Measurements from ENCODE around the gene IP6K2. TPM values are rescaled to one million over a fixed set of nuclear protein-coding genes. Genes with fewer than 3 reads are reported as not detected.

The IP6K2 gene
- total RNA-seq = 10 to 100 TPM; 37.3 to 39.9 TPM

GRCh38 chr3:48716982-48717746 lies at the start of gene IP6K2:
Gene IP6K2, minus strand, starts transcription at chr3:48717221. Its CDS starts 21,930 bp downstream, at chr3:48695291.

GRCh38 chr3:48685603-48686511 lies 31.2 kb downstream of the IP6K2 start, which contains the start of gene NCKIPSD:
Gene NCKIPSD, minus strand, starts transcription at chr3:48685915. Its CDS starts 108 bp downstream, at chr3:48685807.

GRCh38 chr3:48662753-48663488 lies 54.1 kb downstream of the IP6K2 start, which contains the start of gene CELSR3:
Gene CELSR3, minus strand, starts transcription at chr3:48662886. Its CDS starts 252 bp downstream, at chr3:48662634.

Small RNAs within 50 kb of the gene (small RNA-seq; reads per million reads assigned to genes)
- gene AC141002.1 = 0 reads per million in 2 donors

Other genes starting within 250 kb of the IP6K2 start
- gene SHISA5, start 213.0 kb downstream of the IP6K2 start, total RNA-seq = 100 to 1,000 TPM; 101 to 125 TPM
- 10 to 100 TPM; 13.8 to 66.3 TPM for gene PFKFB4, start 160.4 kb downstream of the IP6K2 start, total RNA-seq
- gene UCN2, start 153.4 kb downstream of the IP6K2 start, total RNA-seq = 10 to 100 TPM in 1 of 2 donors, under 1 TPM in 1; 0.34 to 62.3 TPM
- 1 to 10 TPM; 2.0 to 2.1 TPM for gene COL7A1, start 121.9 kb downstream of the IP6K2 start, total RNA-seq
- gene UQCRC1, start 107.6 kb downstream of the IP6K2 start, total RNA-seq = 100 to 1,000 TPM; 317 to 434 TPM
- gene TMEM89, start 95.5 kb downstream of the IP6K2 start, total RNA-seq = not detected
- gene SLC26A6, start 81.8 kb downstream of the IP6K2 start, total RNA-seq = 10 to 100 TPM; 40.3 to 65.6 TPM
- gene CELSR3, start 54.3 kb downstream of the IP6K2 start, total RNA-seq = 1 to 10 TPM in 1 of 2 donors, under 1 TPM in 1; 0.33 to 1.4 TPM
- gene NCKIPSD, start 31.3 kb downstream of the IP6K2 start, total RNA-seq = 10 to 100 TPM; 13.1 to 16.7 TPM
- 10 to 100 TPM; 31.0 to 36.6 TPM for gene PRKAR2A, start 130.7 kb upstream of the IP6K2 start, total RNA-seq
- 10 to 100 TPM in 1 of 2 donors, 1 to 10 TPM in 1; 9.6 to 16.0 TPM for gene SLC25A20, start 181.7 kb upstream of the IP6K2 start, total RNA-seq
- 10 to 100 TPM; 62.3 to 77.6 TPM for gene ARIH2, start 201.6 kb upstream of the IP6K2 start, total RNA-seq

Measured in melanocyte of skin (primary cell).